WTC11 (cell line): ENCODE data around the gene SYS1. TPM values are rescaled to one million over a fixed set of nuclear protein-coding genes. Genes with fewer than 3 reads are reported as not detected.

Experiments used
- ATAC-seq: fragments of 200-7000 bp; cut with Tn5 transposase; 2 replicates; pipeline ENCODE4 v1.10.0; 2021; ENCODE audit warnings: mild to moderate bottlenecking, moderate library complexity
- CTCF ChIA-PET: fragments of 300-600 bp; sonication (Branson Sonifier 250); formaldehyde crosslinking; loops from one replicate; lab custom pipeline; 2021; ENCODE audit warnings: antibody characterized with exemption; lab: Charles Lee
- POLR2A ChIA-PET: fragments of 350-600 bp; sonication (Branson Sonifier 250); formaldehyde crosslinking; loops from one replicate; lab custom pipeline; 2021; ENCODE audit warnings: antibody characterized with exemption; lab: Charles Lee
- DNase-seq: peaks from one replicate; pipeline ENCODE4 v3.0.0; 2021; ENCODE audit warnings: low spot score
- H3K27ac Mint-ChIP-seq: 2 replicates; pipeline ENCODE4 v1.8.0; 2021; ENCODE audit warnings: mixed read lengths
- H3K27me3 Mint-ChIP-seq: 2 replicates; pipeline ENCODE4 v1.8.0; 2021; ENCODE audit warnings: low read depth, mild to moderate bottlenecking, moderate library complexity, mixed read lengths
- H3K36me3 Mint-ChIP-seq: 2 replicates; pipeline ENCODE4 v1.8.0; 2021; ENCODE audit warnings: mixed read lengths
- H3K4me1 Mint-ChIP-seq: 2 replicates; pipeline ENCODE4 v1.8.0; 2022; ENCODE audit warnings: mixed read lengths
- H3K4me3 Mint-ChIP-seq: 2 replicates; pipeline ENCODE4 v1.8.0; 2021; ENCODE audit warnings: mild to moderate bottlenecking, moderate library complexity, mixed read lengths
- H3K9me3 Mint-ChIP-seq: 2 replicates; pipeline ENCODE4 v1.8.0; 2021; ENCODE audit warnings: mixed read lengths
- AR ChIP-seq: fragments of 250-450 bp; sonication (Bioruptor Pico); IDR thresholded peaks from 2 replicates; pipeline ENCODE4 v1.9.0; 2021; ENCODE audit warnings: mild to moderate bottlenecking
- ARID4B ChIP-seq: sonication (generic); formaldehyde crosslinking; IDR thresholded peaks from 2 replicates; pipeline ENCODE4 v1.8.0; 2023; ENCODE audit warnings: missing genetic modification reagents, mild to moderate bottlenecking, borderline replicate concordance
- ATF1 ChIP-seq: sonication (generic); formaldehyde crosslinking; IDR thresholded peaks from 2 replicates; pipeline ENCODE4 v1.8.1; 2023; ENCODE audit warnings: mild to moderate bottlenecking, moderate library complexity, missing genetic modification reagents
- ATF6 ChIP-seq: sonication (generic); formaldehyde crosslinking; IDR thresholded peaks from 2 replicates; pipeline ENCODE4 v1.8.1; 2023; ENCODE audit warnings: mild to moderate bottlenecking, missing genetic modification reagents
- CBFB ChIP-seq: sonication (generic); formaldehyde crosslinking; IDR thresholded peaks from 2 replicates; pipeline ENCODE4 v1.8.1; 2022; ENCODE audit warnings: mild to moderate bottlenecking, low read depth, missing genetic modification reagents
- ELF4 ChIP-seq: sonication (generic); formaldehyde crosslinking; IDR thresholded peaks from 2 replicates; pipeline ENCODE4 v1.8.1; 2022; ENCODE audit warnings: low read depth, mild to moderate bottlenecking, moderate library complexity, missing genetic modification reagents
- FOXP4 ChIP-seq: sonication (generic); formaldehyde crosslinking; IDR thresholded peaks from 2 replicates; pipeline ENCODE4 v1.8.0; 2022; ENCODE audit warnings: mild to moderate bottlenecking, missing genetic modification reagents
- KAT7 ChIP-seq: sonication (generic); formaldehyde crosslinking; IDR thresholded peaks from 2 replicates; pipeline ENCODE4 v1.8.1; 2023; ENCODE audit warnings: missing genetic modification reagents, mild to moderate bottlenecking, borderline replicate concordance
- MXD4 ChIP-seq: fragments of 250-450 bp; sonication (Bioruptor Pico); IDR thresholded peaks from 2 replicates; pipeline ENCODE4 v1.8.0; 2021; ENCODE audit warnings: mild to moderate bottlenecking, moderate library complexity, borderline replicate concordance
- NR1H2 ChIP-seq: sonication (generic); formaldehyde crosslinking; IDR thresholded peaks from 2 replicates; pipeline ENCODE4 v1.9.0; 2021; ENCODE audit warnings: mild to moderate bottlenecking, moderate library complexity, missing genetic modification reagents
- RORB ChIP-seq: fragments of 250-450 bp; sonication (Bioruptor Pico); IDR thresholded peaks from 2 replicates; pipeline ENCODE4 v1.9.0; 2021; ENCODE audit warnings: mild to moderate bottlenecking
- SOX15 ChIP-seq: fragments of 250-450 bp; sonication (Bioruptor Pico); IDR thresholded peaks from 2 replicates; pipeline ENCODE4 v1.9.0; 2021; ENCODE audit warnings: mild to moderate bottlenecking
- SP1 ChIP-seq: sonication (generic); formaldehyde crosslinking; conservative IDR thresholded peaks from 2 replicates; pipeline ENCODE4 v1.8.1; 2022; ENCODE audit warnings: missing genetic modification reagents
- STAT6 ChIP-seq: sonication (generic); formaldehyde crosslinking; conservative IDR thresholded peaks from 2 replicates; pipeline ENCODE4 v1.8.1; 2023; ENCODE audit warnings: mild to moderate bottlenecking, low read depth, missing genetic modification reagents, moderate library complexity
- ZNF317 ChIP-seq: sonication (generic); formaldehyde crosslinking; IDR thresholded peaks from 2 replicates; pipeline ENCODE4 v1.8.1; 2023; ENCODE audit warnings: low read depth, mild to moderate bottlenecking, moderate library complexity, missing genetic modification reagents, borderline replicate concordance
- ZNF416 ChIP-seq: fragments of 250-450 bp; sonication (Bioruptor Pico); IDR thresholded peaks from 2 replicates; pipeline ENCODE4 v1.9.0; 2021; ENCODE audit warnings: mild to moderate bottlenecking, inconsistent platforms
- ZNF512 ChIP-seq: sonication (generic); formaldehyde crosslinking; IDR thresholded peaks from 2 replicates; pipeline ENCODE4 v1.8.1; 2022; ENCODE audit warnings: missing genetic modification reagents, borderline replicate concordance
- total RNA-seq: library from RNA; stranded (reverse); gene quantifications from 3 replicates; pipeline ENCODE4 v1.2.3, GENCODE V29; 2021

SYS1 gene
- total RNA-seq, 1 experiment from 2014 or later, result 16.4 TPM

GRCh38 chr20:45363611-45364492, 896 bp downstream of the SYS1 start (continued):
- TF ChIP-seq FOXP4, result no peak
- no peak for TF ChIP-seq SOX15 (CRISPR knock-in tag)
- no peak for TF ChIP-seq ZNF416 (CRISPR knock-in tag)
- TF ChIP-seq CBFB, result no peak
- TF ChIP-seq RORB (CRISPR knock-in tag), result no peak
- no peak for TF ChIP-seq NR1H2 (CRISPR knock-in tag)
- TF ChIP-seq KAT7 (CRISPR knock-in tag), result no peak

- peaks cover 11% of the 10 kb centered on the region for H3K4me1 Mint-ChIP-seq
- H3K4me3 Mint-ChIP-seq, result no peak overlapping the region
- no peak for DNase-seq
- H3K27me3 Mint-ChIP-seq, result no peaks in the 10 kb centered on the region
- no peak for ATAC-seq
- ChIA-PET CTCF (interaction anchor here (1.5 to 8.3 kb wide), 3 partner anchors 6 to 71 kb away, joined by 4 to 152 read pairs (median 5); no protein-coding TSS in a partner anchor), POLR2A (no interaction called here)
- H3K27ac Mint-ChIP-seq, result no peak overlapping the region
- H3K9me3 Mint-ChIP-seq, result no peaks in the 10 kb centered on the region
- no peaks in the 10 kb centered on the region; the same call in none of the 2 replicates for H3K36me3 Mint-ChIP-seq
- TF ChIP-seq ELF4 (CRISPR knock-in tag), result no peak
- no peak for TF ChIP-seq ATF6 (CRISPR knock-in tag)
- TF ChIP-seq STAT6 (CRISPR knock-in tag), result no peak
- TF ChIP-seq AR (CRISPR knock-in tag), result no peak
- TF ChIP-seq ARID4B (CRISPR knock-in tag), result no peak
- TF ChIP-seq SP1 (CRISPR knock-in tag), result no peak
- TF ChIP-seq ATF1 (CRISPR knock-in tag), result no peak
- TF ChIP-seq ZNF317, result no peak
- no peak for TF ChIP-seq ZNF512
- TF ChIP-seq MXD4 (CRISPR knock-in tag), result no peak
Measured at GRCh38 chr20:45365444-45365970, 2.6 kb downstream of the SYS1 start.
